Endometrium (tissue), 2 donors: Measurements from ENCODE around the gene OAS1.
"Not testable (repeated sequence)": the region's sequence is repeated elsewhere in the genome, so short reads cannot be mapped to it uniquely, and the experiment has no call there.

Experiments
- FAIRE-seq: peaks from 2 replicates; lab custom pipeline; 2012; peaks lifted over from hg19 to GRCh38; lab: Jason Lieb, UNC
- donor health status: control.
- donor health status: control.

OAS1 gene

GRCh38 chr12:112937741-112938719 lies 31.3 kb downstream of the OAS1 start, which contains the start of gene OAS3:
TSS of gene OAS3 (plus strand) at chr12:112938474. CDS start at chr12:112938531, 57 bp downstream.
- FAIRE-seq, result no peak

GRCh38 chr12:112938751-112939150 lies 32.0 kb downstream of the OAS1 start:
- FAIRE-seq, result no peak

GRCh38 chr12:112939761-112940381 lies 33.1 kb downstream of the OAS1 start:
- FAIRE-seq, result no peak

GRCh38 chr12:112941528-112942335 lies 35.0 kb downstream of the OAS1 start:
- FAIRE-seq, result no peak

- FAIRE-seq, result no peak
Observed at GRCh38 chr12:112942572-112942971, 35.8 kb downstream of the OAS1 start.

- no peak for FAIRE-seq
Observed at GRCh38 chr12:112944024-112944690, 37.4 kb downstream of the OAS1 start.

GRCh38 chr12:112945515-112945914 lies 38.8 kb downstream of the OAS1 start:
- FAIRE-seq, result no peak

DNA sequence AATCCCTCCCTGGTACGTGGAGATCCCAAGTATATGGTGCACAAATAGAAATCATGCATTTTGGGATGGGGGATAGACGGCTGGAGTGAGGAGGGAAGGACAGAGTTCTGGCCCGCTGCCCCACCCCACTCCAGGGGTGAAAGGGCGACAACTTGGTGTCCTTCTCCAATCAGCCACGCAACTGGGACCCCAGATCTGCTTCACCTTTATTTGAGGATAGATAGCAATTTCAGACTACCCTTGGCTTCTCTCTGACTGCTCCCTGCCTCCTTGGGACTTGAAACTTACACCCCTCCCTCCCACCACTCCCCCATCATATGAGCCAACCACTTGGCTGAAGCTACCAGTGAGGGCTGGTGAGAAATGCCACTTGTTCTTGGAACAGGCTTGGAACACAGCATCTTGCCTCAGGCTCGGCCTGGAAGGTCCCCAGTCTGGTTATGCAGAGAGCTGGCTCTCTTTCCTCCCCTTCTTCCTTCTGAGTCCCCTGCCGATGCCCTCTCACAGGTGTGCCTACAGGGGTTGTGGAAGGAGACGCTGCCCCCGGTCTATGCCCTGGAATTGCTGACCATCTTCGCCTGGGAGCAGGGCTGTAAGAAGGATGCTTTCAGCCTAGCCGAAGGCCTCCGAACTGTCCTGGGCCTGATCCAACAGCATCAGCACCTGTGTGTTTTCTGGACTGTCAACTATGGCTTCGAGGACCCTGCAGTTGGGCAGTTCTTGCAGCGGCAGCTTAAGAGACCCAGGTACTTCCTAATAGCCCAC lies 39.7 kb downstream of the OAS1 start:
- FAIRE-seq, result no peak

DNA sequence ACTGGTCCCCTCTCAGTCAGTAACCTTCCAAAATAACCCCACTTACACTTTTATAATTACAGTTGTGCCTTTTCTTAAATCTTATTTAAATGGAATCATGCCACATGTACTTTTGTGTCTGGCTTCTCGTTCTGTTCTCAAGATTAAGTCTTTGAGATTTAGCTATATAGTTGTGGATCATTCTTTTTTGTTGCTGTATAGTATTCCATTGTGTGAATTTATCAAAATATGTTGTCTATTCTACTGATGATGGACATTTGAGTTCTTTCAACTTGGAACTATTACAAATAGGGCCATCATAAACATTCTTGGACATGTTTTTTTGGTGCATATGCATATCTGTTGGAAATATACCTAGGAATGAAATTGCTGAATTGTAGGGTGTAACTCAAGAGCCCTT lies 40.6 kb downstream of the OAS1 start:
- FAIRE-seq, result no peak

DNA sequence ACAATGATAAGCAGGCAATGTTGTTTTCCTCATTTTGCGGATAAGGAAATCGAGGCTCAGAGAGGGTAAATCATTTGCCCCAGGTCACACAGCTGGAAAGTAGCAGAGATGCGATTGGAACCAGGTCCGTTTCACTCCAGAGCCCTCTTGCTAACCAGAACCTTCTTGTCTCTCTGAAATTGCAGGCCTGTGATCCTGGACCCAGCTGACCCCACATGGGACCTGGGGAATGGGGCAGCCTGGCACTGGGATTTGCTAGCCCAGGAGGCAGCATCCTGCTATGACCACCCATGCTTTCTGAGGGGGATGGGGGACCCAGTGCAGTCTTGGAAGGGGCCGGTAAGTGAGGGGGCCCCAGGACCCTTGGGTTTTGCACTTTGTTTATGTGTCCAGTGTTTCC lies 41.0 kb downstream of the OAS1 start:
- no peak for FAIRE-seq

DNA sequence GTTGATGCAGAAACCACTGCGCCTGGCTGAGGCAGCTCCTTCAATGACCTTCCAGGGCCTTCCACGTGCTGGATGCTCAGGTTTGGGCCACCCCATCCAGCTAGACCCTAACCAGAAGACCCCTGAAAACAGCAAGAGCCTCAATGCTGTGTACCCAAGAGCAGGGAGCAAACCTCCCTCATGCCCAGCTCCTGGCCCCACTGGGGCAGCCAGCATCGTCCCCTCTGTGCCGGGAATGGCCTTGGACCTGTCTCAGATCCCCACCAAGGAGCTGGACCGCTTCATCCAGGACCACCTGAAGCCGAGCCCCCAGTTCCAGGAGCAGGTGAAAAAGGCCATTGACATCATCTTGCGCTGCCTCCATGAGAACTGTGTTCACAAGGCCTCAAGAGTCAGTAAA lies 42.0 kb downstream of the OAS1 start:
- FAIRE-seq, result no peak

DNA sequence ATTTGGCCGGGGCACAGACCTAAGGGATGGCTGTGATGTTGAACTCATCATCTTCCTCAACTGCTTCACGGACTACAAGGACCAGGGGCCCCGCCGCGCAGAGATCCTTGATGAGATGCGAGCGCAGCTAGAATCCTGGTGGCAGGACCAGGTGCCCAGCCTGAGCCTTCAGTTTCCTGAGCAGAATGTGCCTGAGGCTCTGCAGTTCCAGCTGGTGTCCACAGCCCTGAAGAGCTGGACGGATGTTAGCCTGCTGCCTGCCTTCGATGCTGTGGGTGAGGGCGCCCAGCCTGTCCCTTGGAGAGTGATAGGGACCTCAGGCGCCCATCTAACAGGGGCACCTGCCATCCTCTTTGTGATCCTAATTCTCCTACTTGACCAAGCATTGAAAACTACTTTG lies 43.9 kb downstream of the OAS1 start:
- no peak for FAIRE-seq

DNA sequence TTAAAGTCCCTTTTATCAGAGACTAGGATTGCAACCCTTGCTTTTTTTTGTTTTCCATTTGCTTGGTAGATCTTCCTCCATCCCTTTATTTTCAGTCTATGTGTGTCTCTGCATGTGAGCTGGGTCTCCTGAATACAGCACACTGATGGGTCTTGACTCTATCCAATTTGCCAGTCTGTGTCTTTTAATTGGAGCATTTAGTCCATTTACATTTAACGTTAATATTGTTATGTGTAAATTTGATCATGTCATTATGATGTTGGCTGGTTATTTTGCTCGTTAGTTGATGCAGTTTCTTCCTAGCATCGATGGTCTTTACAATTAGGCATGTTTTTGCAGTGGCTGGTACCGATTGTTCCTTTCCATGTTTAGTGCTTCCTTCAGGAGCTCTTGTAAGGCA lies 50.4 kb downstream of the OAS1 start:
- FAIRE-seq, result not testable (repeated sequence)

DNA sequence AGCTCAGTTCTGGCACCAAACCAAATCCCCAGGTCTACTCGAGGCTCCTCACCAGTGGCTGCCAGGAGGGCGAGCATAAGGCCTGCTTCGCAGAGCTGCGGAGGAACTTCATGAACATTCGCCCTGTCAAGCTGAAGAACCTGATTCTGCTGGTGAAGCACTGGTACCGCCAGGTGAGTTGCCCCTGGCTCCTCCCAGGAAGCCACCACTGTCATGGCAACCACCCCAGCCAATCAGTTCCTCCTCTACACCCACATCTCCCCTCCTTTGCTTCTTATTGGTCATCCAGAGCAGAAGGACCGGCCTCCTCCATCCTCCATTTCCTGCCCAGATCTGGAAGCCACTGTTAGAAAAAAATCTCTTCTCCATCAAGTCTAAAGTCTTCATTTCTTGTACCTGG lies 54.3 kb downstream of the OAS1 start:
- FAIRE-seq, result no peak

DNA sequence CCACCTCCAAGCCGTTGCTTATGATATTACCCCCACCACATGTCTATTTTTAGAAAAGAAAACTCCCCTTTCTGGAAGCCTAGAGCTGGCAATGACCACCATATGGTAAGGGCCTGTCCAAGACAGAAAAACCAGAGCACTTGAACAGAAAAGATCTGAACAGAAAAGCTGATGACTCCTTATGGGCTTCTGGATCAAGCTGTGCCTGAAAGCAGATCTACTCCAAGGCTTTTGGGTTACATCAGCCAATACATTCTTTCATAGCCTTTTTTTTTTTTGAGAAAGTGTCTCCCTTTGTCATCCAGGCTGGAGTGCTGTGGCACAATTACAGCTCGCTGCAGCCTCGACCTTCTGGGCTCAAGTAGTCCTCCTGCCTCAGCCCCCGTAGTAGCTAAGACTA lies 54.8 kb downstream of the OAS1 start:
- FAIRE-seq, result no peak

DNA sequence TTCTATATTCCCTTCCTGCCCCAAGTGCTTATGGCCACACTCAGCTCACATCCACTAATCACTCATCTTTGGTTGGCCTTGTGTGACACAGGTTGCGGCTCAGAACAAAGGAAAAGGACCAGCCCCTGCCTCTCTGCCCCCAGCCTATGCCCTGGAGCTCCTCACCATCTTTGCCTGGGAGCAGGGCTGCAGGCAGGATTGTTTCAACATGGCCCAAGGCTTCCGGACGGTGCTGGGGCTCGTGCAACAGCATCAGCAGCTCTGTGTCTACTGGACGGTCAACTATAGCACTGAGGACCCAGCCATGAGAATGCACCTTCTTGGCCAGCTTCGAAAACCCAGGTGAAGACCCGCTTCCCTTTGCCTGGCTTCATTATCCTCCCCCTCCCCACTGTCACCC lies 55.8 kb downstream of the OAS1 start:
- FAIRE-seq, result no peak

GRCh38 chr12:112963227-112963861 lies 56.6 kb downstream of the OAS1 start:
- no peak for FAIRE-seq

GRCh38 chr12:112964067-112964670 lies 57.4 kb downstream of the OAS1 start:
- FAIRE-seq, result no peak

- no peak for FAIRE-seq
Observed at GRCh38 chr12:112964915-112965314, 58.2 kb downstream of the OAS1 start.

GRCh38 chr12:112965643-112966042 lies 58.9 kb downstream of the OAS1 start:
- no peak for FAIRE-seq
